Measurements from ENCODE around the gene ZNF385A.

DNA sequence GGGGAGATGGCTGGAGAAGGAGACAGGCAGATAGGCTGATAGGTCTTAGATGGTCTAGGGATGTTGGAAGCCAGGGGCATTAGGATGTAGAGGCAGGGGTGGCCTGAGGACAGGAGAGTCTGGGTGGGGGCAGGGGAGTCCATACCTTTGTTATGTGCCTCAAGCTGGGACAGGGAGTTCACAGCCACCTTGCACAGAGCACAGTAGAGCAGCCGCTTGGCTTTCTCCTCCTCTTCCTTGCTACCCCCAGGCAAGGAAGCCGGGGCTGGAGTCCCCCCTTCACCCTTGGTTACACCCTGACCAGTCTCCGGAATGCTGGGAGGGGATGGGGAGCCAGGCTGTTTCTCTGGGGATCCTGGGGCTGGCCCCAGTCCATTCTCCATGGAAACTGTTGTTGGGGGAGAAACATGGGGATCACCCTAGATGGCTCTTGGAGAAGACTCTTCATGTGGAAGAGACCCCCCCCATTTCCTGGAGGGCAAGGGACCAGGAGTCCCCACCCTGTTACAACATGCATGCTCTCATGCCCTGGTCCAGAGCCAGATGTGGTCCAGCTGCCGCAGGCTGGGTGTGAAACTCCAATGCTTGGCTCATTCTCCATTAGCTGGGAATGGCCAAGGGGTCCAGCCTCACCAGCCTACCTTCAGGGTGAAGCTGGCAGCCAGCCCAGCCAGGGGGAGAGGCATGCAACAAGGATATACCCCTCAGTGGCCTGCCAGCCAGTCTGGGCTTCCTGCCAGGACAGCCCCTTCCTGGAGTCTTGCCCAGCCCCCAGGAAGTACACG, 13.0 kb downstream of the ZNF385A start:
- TF ChIP-seq, protein P1, sequence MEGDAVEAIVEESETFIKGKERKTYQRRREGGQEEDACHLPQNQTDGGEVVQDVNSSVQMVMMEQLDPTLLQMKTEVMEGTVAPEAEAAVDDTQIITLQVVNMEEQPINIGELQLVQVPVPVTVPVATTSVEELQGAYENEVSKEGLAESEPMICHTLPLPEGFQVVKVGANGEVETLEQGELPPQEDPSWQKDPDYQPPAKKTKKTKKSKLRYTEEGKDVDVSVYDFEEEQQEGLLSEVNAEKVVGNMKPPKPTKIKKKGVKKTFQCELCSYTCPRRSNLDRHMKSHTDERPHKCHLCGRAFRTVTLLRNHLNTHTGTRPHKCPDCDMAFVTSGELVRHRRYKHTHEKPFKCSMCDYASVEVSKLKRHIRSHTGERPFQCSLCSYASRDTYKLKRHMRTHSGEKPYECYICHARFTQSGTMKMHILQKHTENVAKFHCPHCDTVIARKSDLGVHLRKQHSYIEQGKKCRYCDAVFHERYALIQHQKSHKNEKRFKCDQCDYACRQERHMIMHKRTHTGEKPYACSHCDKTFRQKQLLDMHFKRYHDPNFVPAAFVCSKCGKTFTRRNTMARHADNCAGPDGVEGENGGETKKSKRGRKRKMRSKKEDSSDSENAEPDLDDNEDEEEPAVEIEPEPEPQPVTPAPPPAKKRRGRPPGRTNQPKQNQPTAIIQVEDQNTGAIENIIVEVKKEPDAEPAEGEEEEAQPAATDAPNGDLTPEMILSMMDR (IDR thresholded peaks at IDR 0.05; ENCODE audit: insufficient read depth, low read depth, low read length): no peak
- TF ChIP-seq EZH2 (IDR thresholded peaks at IDR 0.05; ENCODE audit: insufficient read depth, low read length): no peak
